ENCODE results near the gene SKA3.

DNA sequence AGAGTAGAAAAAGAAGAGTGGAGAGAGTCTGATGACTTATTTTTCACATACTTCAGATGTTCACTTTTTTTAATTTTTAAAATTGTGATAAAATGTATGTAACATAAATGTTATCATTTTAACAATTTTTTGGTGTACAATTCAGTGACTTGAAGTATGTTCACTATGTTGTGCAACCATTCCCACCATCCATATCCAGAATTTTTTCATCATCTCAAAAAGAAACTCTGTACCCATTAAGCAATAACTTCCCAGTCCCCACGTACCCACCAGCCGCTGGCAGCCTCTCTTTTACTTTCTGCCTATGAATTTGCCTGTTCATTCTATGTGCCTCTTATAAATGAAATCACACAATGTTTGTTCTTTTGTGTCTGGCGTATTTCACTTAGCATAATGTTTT lies 43.3 kb downstream of the SKA3 start:
- TF ChIP-seq CTCF (IDR thresholded peaks at IDR 0.05; ENCODE audit: low read length), result no peak
- no peak for TF ChIP-seq EZH2phosphoT487 (IDR thresholded peaks at IDR 0.05; ENCODE audit: low read length)
